Astrocyte of the cerebellum (primary cell): Measurements from ENCODE around the gene WWOX.

ENCODE experiments used
- DNase-seq: peaks from one replicate; pipeline ENCODE4 v3.0.0-alpha.2; 2011; ENCODE audit warnings: low read depth
- H3K4me3 ChIP-seq: 2 replicates; pipeline ENCODE4 v1.5.1; 2011; ENCODE audit warnings: mild to moderate bottlenecking, low read depth, low read length, moderate library complexity
- in situ Hi-C: cut with HindIII; loops from 2 replicates; pipeline ENCODE4 v1.10.0; 2017; ENCODE audit warnings: low sequenced_read_pairs
- TF ChIP-seq, protein P1 (sequence below): IDR thresholded peaks from 2 replicates; pipeline ENCODE4 v1.5.1; 2012; ENCODE audit warnings: low read length, low read depth, moderate library complexity, mild to moderate bottlenecking; ENCODE audit errors: missing control alignments

WWOX gene

DNA sequence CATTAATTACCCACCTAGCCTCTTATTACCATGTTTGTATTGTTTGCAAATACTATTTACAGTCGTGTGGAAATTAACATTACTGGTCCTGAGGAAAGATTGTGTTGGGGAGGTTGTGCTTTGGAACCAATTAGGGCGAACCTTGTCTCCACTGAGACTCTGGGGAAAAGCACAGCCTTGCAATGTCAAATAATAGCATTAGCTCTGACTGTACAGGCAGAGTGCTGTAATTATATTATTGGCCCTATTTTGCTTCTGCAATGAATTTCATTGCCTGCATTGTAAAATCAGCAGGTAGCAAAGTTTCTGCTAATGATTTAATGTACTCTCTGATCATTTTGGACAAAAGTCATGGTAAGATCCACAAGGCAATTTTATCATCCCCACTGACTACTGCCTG, 97.0 kb downstream of the WWOX start:
- no peak overlapping the region for H3K4me3 ChIP-seq
- DNase-seq, result no peak
- TF ChIP-seq, protein P1, sequence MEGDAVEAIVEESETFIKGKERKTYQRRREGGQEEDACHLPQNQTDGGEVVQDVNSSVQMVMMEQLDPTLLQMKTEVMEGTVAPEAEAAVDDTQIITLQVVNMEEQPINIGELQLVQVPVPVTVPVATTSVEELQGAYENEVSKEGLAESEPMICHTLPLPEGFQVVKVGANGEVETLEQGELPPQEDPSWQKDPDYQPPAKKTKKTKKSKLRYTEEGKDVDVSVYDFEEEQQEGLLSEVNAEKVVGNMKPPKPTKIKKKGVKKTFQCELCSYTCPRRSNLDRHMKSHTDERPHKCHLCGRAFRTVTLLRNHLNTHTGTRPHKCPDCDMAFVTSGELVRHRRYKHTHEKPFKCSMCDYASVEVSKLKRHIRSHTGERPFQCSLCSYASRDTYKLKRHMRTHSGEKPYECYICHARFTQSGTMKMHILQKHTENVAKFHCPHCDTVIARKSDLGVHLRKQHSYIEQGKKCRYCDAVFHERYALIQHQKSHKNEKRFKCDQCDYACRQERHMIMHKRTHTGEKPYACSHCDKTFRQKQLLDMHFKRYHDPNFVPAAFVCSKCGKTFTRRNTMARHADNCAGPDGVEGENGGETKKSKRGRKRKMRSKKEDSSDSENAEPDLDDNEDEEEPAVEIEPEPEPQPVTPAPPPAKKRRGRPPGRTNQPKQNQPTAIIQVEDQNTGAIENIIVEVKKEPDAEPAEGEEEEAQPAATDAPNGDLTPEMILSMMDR, result no peak
- in situ Hi-C loops, result loop anchor here (10.0 kb wide), 1 partner anchor 62 kb away; no protein-coding TSS in a partner anchor

DNA sequence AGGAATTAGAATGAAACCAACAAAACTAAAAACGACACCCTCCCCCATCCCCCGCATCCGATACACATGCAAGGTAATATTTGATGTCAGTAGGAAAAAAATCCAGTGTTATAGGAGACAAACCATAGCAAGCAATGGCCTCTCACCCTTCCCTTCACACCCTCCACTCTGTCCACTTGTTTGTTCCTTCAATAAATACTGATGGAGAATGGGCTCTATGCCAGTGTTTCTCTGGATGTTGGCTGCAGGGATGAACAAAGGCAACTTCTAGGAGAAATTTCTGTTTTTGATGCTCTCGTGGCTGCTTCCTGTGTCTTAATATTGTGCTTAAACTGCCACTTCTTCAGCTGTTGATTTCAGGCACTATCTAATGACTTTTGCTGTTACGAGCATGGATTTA, 98.8 kb downstream of the WWOX start:
- DNase-seq, result no peak
- in situ Hi-C loops, result loop anchor here (10.0 kb wide), 1 partner anchor 63 kb away; no protein-coding TSS in a partner anchor
- no peak overlapping the region for H3K4me3 ChIP-seq
- TF ChIP-seq, protein P1, result no peak

DNA sequence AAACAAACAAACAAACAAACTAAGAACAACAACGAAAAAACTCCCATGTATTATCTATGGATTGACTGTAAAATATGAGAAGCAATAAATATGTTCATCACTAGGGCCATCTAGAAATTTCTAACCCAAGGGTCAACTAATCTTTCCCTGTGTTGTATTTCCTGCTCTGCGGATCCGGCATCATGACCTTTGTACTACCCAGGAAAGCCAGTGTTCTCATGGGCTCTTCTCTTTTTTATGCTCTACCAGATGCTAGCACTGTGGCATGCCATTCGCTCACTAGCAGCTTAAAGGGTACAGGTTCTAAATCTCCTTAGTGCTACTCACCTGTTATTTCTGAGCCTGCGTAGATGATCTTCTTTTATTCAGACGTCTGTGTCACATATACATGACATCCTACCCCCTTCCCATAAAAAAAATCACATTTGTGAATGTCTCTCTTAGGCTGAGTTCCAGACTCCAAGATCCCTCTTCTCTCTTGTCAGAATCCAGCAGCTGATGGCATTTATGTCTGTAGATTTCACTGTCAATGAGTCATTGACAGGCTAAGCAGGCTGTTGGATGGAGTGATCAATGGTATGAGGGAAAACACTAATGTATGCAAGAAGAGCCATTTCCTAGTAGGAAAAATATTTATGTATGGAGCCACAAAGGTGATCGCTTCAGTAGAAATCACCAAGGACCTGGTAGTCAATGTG, 100.0 kb downstream of the WWOX start:
- in situ Hi-C loops, result loop anchor here (10.0 kb wide), 1 partner anchor 65 kb away; no protein-coding TSS in a partner anchor
- no peak overlapping the region for H3K4me3 ChIP-seq
- DNase-seq, result no peak
- TF ChIP-seq, protein P1, result no peak

DNA sequence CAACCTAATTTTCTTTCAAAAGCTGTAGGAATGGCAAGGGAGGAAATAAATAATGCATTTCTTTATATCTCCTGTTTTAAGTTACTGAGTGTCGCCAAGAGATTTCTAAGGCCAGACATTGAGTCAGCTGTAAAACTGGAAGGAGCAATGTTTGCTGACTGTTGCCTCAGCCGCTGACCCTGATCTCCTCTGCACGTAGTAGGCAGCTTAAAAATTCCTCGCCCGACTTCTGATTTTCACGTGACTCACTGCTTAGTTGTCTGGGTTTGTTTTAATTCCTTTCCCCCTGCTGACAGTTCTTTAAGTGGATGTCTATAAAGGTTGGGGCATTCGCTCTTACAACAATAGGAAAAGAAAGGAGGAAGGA, 100.6 kb downstream of the WWOX start:
- in situ Hi-C loops, result no loop called here
- H3K4me3 ChIP-seq, result no peak overlapping the region
- TF ChIP-seq, protein P1, result no peak
- DNase-seq, result no peak

DNA sequence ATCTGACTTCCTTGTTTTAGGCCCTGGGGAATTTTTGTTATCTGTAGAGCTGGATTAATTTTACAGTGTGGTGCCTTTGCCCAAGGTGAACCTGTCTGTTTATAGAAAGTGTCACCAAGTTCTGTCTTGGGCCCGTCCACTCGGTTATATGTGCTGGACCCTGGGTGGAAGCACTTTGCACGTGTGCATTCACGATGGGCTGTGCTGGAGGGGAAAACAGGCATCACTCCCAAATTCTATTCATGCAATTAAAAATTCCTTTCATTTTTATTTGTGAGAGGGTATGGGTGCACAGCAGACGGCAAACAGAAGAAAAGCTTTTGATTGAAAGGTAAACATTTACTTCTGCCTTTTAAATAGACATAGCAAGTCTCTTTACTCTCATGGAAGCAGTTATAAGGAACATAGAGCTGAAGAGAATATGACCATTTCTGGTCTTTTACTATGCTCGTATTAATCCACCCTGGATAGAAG, 101.2 kb downstream of the WWOX start:
- no peak for DNase-seq
- in situ Hi-C loops, result no loop called here
- TF ChIP-seq, protein P1, result no peak

DNA sequence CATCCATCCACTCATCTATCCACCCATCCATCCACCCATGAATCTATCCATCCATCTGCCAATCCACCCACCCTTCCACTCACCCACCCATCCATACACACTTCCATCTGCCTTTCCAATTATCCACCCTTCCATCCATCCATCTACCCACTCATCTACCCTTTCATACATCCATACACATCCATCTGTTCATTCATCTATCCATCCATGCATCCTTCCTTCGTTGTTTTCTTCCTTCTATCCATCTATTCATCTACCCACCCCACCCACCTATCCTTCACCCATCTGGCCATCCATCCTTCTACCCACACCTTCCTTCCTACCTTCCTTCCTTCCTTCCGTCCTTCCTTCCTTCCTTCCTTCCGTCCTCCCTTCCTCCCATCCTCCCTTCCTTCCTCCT, 106.1 kb downstream of the WWOX start:
- H3K4me3 ChIP-seq, result no peak overlapping the region
- TF ChIP-seq, protein P1, result no peak
- DNase-seq, result no peak
- in situ Hi-C loops, result no loop called here

More for the DNA sequence above, 101.2 kb downstream of the WWOX start:
- H3K4me3 ChIP-seq, result no peak overlapping the region
